HepG2 (cell line): ENCODE measurements around the gene SRXN1. TPM values are rescaled to one million over a fixed set of nuclear protein-coding genes. Genes with fewer than 3 reads are reported as not detected.

Experiments
- ARID3A ChIP-seq: IDR thresholded peaks from 2 replicates; pipeline ENCODE4 v1.6.1; 2012; ENCODE audit warnings: low read depth, low read length, improper control_type of control experiment
- CAMTA2 ChIP-seq: sonication (generic); formaldehyde crosslinking; IDR thresholded peaks from 2 replicates; pipeline ENCODE4 v1.4.0; 2020; ENCODE audit warnings: mild to moderate bottlenecking, missing genetic modification reagents, borderline replicate concordance
- CBFB ChIP-seq: sonication (generic); formaldehyde crosslinking; IDR thresholded peaks from 2 replicates; pipeline ENCODE4 v1.4.0; 2020; ENCODE audit warnings: missing genetic modification reagents
- CBX2 ChIP-seq, 2 experiments: fragments of 200-600 bp in 1 of 2; sonication (generic); formaldehyde crosslinking in 1 of 2; IDR thresholded peaks; 2 replicates each; pipeline versions ENCODE4 v1.7.0 to v1.8.1; 2018 to 2022; ENCODE audit warnings: low read depth in 2 of 2, low read length in 1 of 2, mild to moderate bottlenecking in 1 of 2, missing genetic modification reagents in 1 of 2
- CREBL2 ChIP-seq: sonication (generic); formaldehyde crosslinking; IDR thresholded peaks from 2 replicates; pipeline ENCODE4 v1.8.1; 2023; ENCODE audit warnings: missing genetic modification reagents, mild to moderate bottlenecking, borderline replicate concordance
- DR1 ChIP-seq: sonication (generic); formaldehyde crosslinking; IDR thresholded peaks from 2 replicates; pipeline ENCODE4 v1.8.0; 2021; ENCODE audit warnings: mild to moderate bottlenecking, missing genetic modification reagents, inconsistent platforms
- DZIP1 ChIP-seq: sonication (generic); formaldehyde crosslinking; IDR thresholded peaks from 2 replicates; pipeline ENCODE4 v1.5.0; 2020; ENCODE audit warnings: mild to moderate bottlenecking, missing genetic modification reagents
- EHMT2 ChIP-seq: fragments of 200-600 bp; sonication (generic); IDR thresholded peaks from 2 replicates; pipeline ENCODE4 v1.7.0; 2017; ENCODE audit warnings: antibody characterized with exemption, low read depth, low read length, borderline replicate concordance
- FOSL2 ChIP-seq: sonication (generic); formaldehyde crosslinking; IDR thresholded peaks from 2 replicates; pipeline ENCODE4 v1.4.0; 2020; ENCODE audit warnings: missing genetic modification reagents
- FOXK1 ChIP-seq: sonication (generic); formaldehyde crosslinking; IDR thresholded peaks from 2 replicates; pipeline ENCODE4 v1.4.0; 2020; ENCODE audit warnings: low read depth, missing genetic modification reagents, borderline replicate concordance
- FOXK2 ChIP-seq: fragments of 450-650 bp; IDR thresholded peaks from 2 replicates; pipeline ENCODE4 v1.6.1; 2016
- MTF2 ChIP-seq: sonication (generic); formaldehyde crosslinking; IDR thresholded peaks from 2 replicates; pipeline ENCODE4 v1.5.0; 2020; ENCODE audit warnings: missing genetic modification reagents, borderline replicate concordance
- NR3C1 ChIP-seq: sonication (generic); formaldehyde crosslinking; IDR thresholded peaks from 2 replicates; pipeline ENCODE4 v1.4.0; 2020; ENCODE audit warnings: missing genetic modification reagents
- PCBP2 ChIP-seq: fragments of 200-400 bp; formaldehyde crosslinking; optimal IDR thresholded peaks from 2 replicates; pipeline ENCODE3; 2018; ENCODE audit warnings: low read length, low read depth; ENCODE audit not compliant: poor library complexity, severe bottlenecking
- RARG ChIP-seq: sonication (generic); formaldehyde crosslinking; IDR thresholded peaks from 2 replicates; pipeline ENCODE4 v1.4.0; 2020; ENCODE audit warnings: low read depth, mild to moderate bottlenecking, missing genetic modification reagents
- REPIN1 ChIP-seq: sonication (generic); formaldehyde crosslinking; IDR thresholded peaks from 2 replicates; pipeline ENCODE4 v1.8.0; 2022; ENCODE audit warnings: missing genetic modification reagents, low read depth, mild to moderate bottlenecking, borderline replicate concordance
- SATB2 ChIP-seq: sonication (generic); formaldehyde crosslinking; IDR thresholded peaks from 2 replicates; pipeline ENCODE4 v1.5.0; 2020; ENCODE audit warnings: missing genetic modification reagents
- SOX6 ChIP-seq, 2 experiments: fragments of 450-650 bp in 1 of 2; sonication (generic) in 1 of 2; formaldehyde crosslinking in 1 of 2; IDR thresholded peaks; 2 replicates each; pipeline versions ENCODE4 v1.4.0 to v1.6.1; 2017 to 2020; ENCODE audit warnings: antibody characterized with exemption in 1 of 2, mild to moderate bottlenecking in 1 of 2, missing genetic modification reagents in 1 of 2
- YEATS2 ChIP-seq: sonication (generic); formaldehyde crosslinking; IDR thresholded peaks from 2 replicates; pipeline ENCODE4 v1.4.0; 2020; ENCODE audit warnings: missing genetic modification reagents, borderline replicate concordance
- ZBTB43 ChIP-seq: sonication (generic); formaldehyde crosslinking; conservative IDR thresholded peaks from 2 replicates; pipeline ENCODE4 v1.4.0; 2020; ENCODE audit warnings: missing genetic modification reagents
- ZKSCAN8 ChIP-seq: IDR thresholded peaks from 2 replicates; pipeline ENCODE4 v1.6.1; 2016; ENCODE audit warnings: borderline replicate concordance, missing genetic modification reagents, missing compliant biosample characterization
- ZNF160 ChIP-seq: sonication (generic); formaldehyde crosslinking; IDR thresholded peaks from 2 replicates; pipeline ENCODE4 v1.8.0; 2022; ENCODE audit warnings: mild to moderate bottlenecking, inconsistent platforms, missing genetic modification reagents
- ZNF3 ChIP-seq: IDR thresholded peaks from 2 replicates; pipeline ENCODE4 v1.7.0; 2017; ENCODE audit warnings: inconsistent platforms
- ZNF564 ChIP-seq: sonication (generic); formaldehyde crosslinking; IDR thresholded peaks from 2 replicates; pipeline ENCODE4 v1.8.1; 2023; ENCODE audit warnings: mild to moderate bottlenecking, missing genetic modification reagents
- ZSCAN9 ChIP-seq: IDR thresholded peaks from 2 replicates; pipeline ENCODE4 v1.6.1; 2016; ENCODE audit warnings: borderline replicate concordance
- polyA plus RNA-seq, 8 experiments: library from polyadenylated mRNA; depleted of rRNA in 3 of 8; stranded (reverse) in 7 of 8; unstranded in 1 of 8; fragments of >200 nt; fragmentation: Illumina TruSeq in 4 of 8; extraction: Trizol in 4 of 8; gene quantifications; 2 replicates each; pipeline versions ENCODE4 v1.2.1 to v1.2.3, GENCODE V29; 2011 to 2016; ENCODE audit warnings: low read depth in 4 of 8, missing spikeins in 1 of 8, mixed read lengths in 1 of 8; ENCODE audit not compliant: insufficient read depth in 1 of 8
- total RNA-seq, 5 experiments: library from RNA; depleted of rRNA; stranded (reverse); fragments of >200 nt; fragmentation: Illumina TruSeq; extraction: Trizol; gene quantifications; 2 replicates each; pipeline ENCODE4 v1.2.3, GENCODE V29; 2016; ENCODE audit warnings: low read depth in 1 of 5

Gene SRXN1
- total and polyA plus RNA-seq, 2 of the 13 experiments (the other 11 are each of a cell fraction or from before 2014, with no cell fraction given) = 29.9 to 87.7 TPM

- TF ChIP-seq YEATS2 (CRISPR knock-in tag) (no peak; the same call in 1 of the 2 replicates), REPIN1 (no peak), DZIP1 (CRISPR knock-in tag) (peak; percentile 64; the same call in 1 of the 2 replicates), ARID3A (peak; percentile 14; the same call in 1 of the 2 replicates), FOXK2 (peak; percentile 66; the same call in 1 of the 2 replicates), ZNF3 (no peak), ZNF160 (CRISPR knock-in tag) (peak; percentile 38; the same call in 1 of the 2 replicates), EHMT2 (no peak), NR3C1 (CRISPR knock-in tag) (no peak), PCBP2 (no peak), CREBL2 (CRISPR knock-in tag) (peak; percentile 79; the same call in 1 of the 2 replicates), ZBTB43 (CRISPR knock-in tag) (peak; percentile 48; the same call in 1 of the 2 replicates), RARG (CRISPR knock-in tag) (no peak), FOSL2 (CRISPR knock-in tag) (peak; percentile 85), SATB2 (CRISPR knock-in tag) (no peak), DR1 (CRISPR knock-in tag) (peak; percentile 50; the same call in 1 of the 2 replicates), ZSCAN9 (CRISPR knock-in tag) (no peak), ZNF564 (CRISPR knock-in tag) (peak; percentile 86; the same call in 1 of the 2 replicates), CBFB (CRISPR knock-in tag) (no peak; the same call in 1 of the 2 replicates), FOXK1 (CRISPR knock-in tag) (no peak), CBX2 (IDR thresholded peaks at IDR 0.05; ENCODE audit: low read depth, low read length) (no peak), CBX2 (CRISPR knock-in tag; IDR thresholded peaks at IDR 0.05; ENCODE audit: low read depth) (peak; percentile 76; the same call in 1 of the 2 replicates), SOX6 (IDR thresholded peaks at IDR 0.05) (no peak), SOX6 (CRISPR knock-in tag; IDR thresholded peaks at IDR 0.05) (no peak; the same call in 1 of the 2 replicates), CAMTA2 (CRISPR knock-in tag) (no peak), ZKSCAN8 (CRISPR knock-in tag) (no peak; the same call in 1 of the 2 replicates), MTF2 (CRISPR knock-in tag) (no peak)
These were observed at the start of gene SRXN1 (continued) for GRCh38 chr20:653110-653589.
